ENCODE data around the gene TMEM221. TPM values are rescaled to one million over a fixed set of nuclear protein-coding genes. Genes with fewer than 3 reads are reported as not detected.

TMEM221 gene
- total and polyA plus RNA-seq, 8 donors: 1.6 to 2.6 (median 2.0) TPM; not detected in 2

DNA sequence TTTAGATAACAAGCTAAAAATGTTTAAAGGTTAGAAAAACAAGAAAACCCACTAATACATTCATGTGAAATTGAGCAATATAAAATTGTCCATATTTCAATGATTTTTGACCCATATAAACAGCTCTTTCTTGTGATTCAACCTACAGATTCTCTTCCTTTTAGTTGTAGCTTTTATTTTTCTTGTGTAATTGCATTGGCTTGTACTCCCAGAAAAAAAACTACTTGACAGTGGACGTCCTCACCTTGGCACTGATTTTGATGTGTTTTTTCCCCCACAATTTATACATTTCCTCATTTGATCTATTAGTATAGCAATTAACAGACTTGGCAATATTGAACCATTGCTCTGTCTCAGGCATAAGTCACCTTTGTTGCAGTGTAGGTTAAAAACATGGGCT is 59.2 kb downstream of the TMEM221 start:
- intact Hi-C loops (cut with DNase I): no loop called here
- no peak for DNase-seq

GRCh38 chr19:17385878-17386611 is 62.4 kb downstream of the TMEM221 start:
- ATAC-seq (peak; percentile 68), DNase-seq (peak in 3 of 4 donors; percentile 58 to 90 (median 66))
- H3K9me3 ChIP-seq: peaks cover 0 to 3% of the 10 kb centered on the region in 2 donors
- peaks cover 0 to 34% of the 10 kb centered on the region in 2 donors for H3K4me1 ChIP-seq
- no peaks in the 10 kb centered on the region for H3K36me3 ChIP-seq
- H3K27me3 ChIP-seq: peaks cover 0 to 16% of the 10 kb centered on the region in 2 donors
- H3K4me3 ChIP-seq: no peak overlapping the region
- TF ChIP-seq CTCF (IDR thresholded peaks at IDR 0.05): peak; percentile 81 to 93
- intact Hi-C loops (cut with DNase I): loop anchor here in 1 of 2 donors (2.0 kb wide), 1 partner anchor 39 kb away; no protein-coding TSS in a partner anchor
- no peak overlapping the region for H3K27ac ChIP-seq

More for the DNA sequence above, 59.2 kb downstream of the TMEM221 start:
- H3K9me3 ChIP-seq: peaks cover 0 to 3% of the 10 kb centered on the region in 2 donors
- peaks cover 0 to 39% of the 10 kb centered on the region in 2 donors for H3K27me3 ChIP-seq
- no peak for ATAC-seq
- no peak for TF ChIP-seq CTCF (IDR thresholded peaks at IDR 0.05)
- peaks cover 4 to 30% of the 10 kb centered on the region in 2 donors for H3K4me1 ChIP-seq
- no peaks in the 10 kb centered on the region for H3K36me3 ChIP-seq
- no peak overlapping the region for H3K4me3 ChIP-seq
- H3K27ac ChIP-seq: no peak overlapping the region

Other genes starting within 250 kb of the TMEM221 start
- 10 to 100 TPM; 23.1 to 25.6 TPM for gene USE1, start 233.3 kb downstream of the TMEM221 start, total RNA-seq
- gene USE1, start 233.3 kb downstream of the TMEM221 start, polyA plus RNA-seq (ENCODE audit: insufficient read length in 6 of 6): 10 to 100 TPM; 28.5 to 40.9 (median 33.5) TPM
- 10 to 100 TPM; 35.4 to 38.0 TPM for gene OCEL1, start 222.4 kb downstream of the TMEM221 start, total RNA-seq
- 10 to 100 TPM in 5 of 6 donors, 1 to 10 TPM in 1; 9.7 to 21.2 (median 11.9) TPM for gene OCEL1, start 222.4 kb downstream of the TMEM221 start, polyA plus RNA-seq (ENCODE audit: insufficient read length in 6 of 6)
- 10 to 100 TPM; 48.7 to 56.5 TPM for gene NR2F6, start 202.7 kb downstream of the TMEM221 start, total RNA-seq
- 10 to 100 TPM; 18.6 to 34.9 (median 29.6) TPM for gene NR2F6, start 202.7 kb downstream of the TMEM221 start, polyA plus RNA-seq (ENCODE audit: insufficient read length in 6 of 6)
- gene USHBP1, start 183.9 kb downstream of the TMEM221 start, total RNA-seq: 1 to 10 TPM; 4.8 to 9.2 TPM
- gene USHBP1, start 183.9 kb downstream of the TMEM221 start, polyA plus RNA-seq (ENCODE audit: insufficient read length in 6 of 6): 10 to 100 TPM in 5 of 6 donors, 1 to 10 TPM in 1; 9.2 to 13.3 (median 11.9) TPM
- 10 to 100 TPM; 73.1 to 75.5 TPM for gene BABAM1, start 181.2 kb downstream of the TMEM221 start, total RNA-seq
- gene BABAM1, start 181.2 kb downstream of the TMEM221 start, polyA plus RNA-seq (ENCODE audit: insufficient read length in 6 of 6): 100 to 1,000 TPM in 4 of 6 donors, 10 to 100 TPM in 2; 99.3 to 108 (median 102) TPM
- under 1 TPM; 0.45 to 0.55 TPM for gene ANKLE1, start 166.8 kb downstream of the TMEM221 start, total RNA-seq
- gene ANKLE1, start 166.8 kb downstream of the TMEM221 start, polyA plus RNA-seq (ENCODE audit: insufficient read length in 6 of 6): 1 to 10 TPM; 1.2 to 2.4 (median 1.8) TPM
- 10 to 100 TPM; 16.9 to 17.1 TPM for gene ABHD8, start 145.2 kb downstream of the TMEM221 start, total RNA-seq
- gene ABHD8, start 145.2 kb downstream of the TMEM221 start, polyA plus RNA-seq (ENCODE audit: insufficient read length in 6 of 6): 10 to 100 TPM in 4 of 6 donors, 1 to 10 TPM in 2; 6.8 to 11.7 (median 10.2) TPM
- gene MRPL34, start 142.8 kb downstream of the TMEM221 start, total RNA-seq: 10 to 100 TPM; 72.9 to 91.9 TPM
- 10 to 100 TPM; 32.2 to 41.9 (median 37.8) TPM for gene MRPL34, start 142.8 kb downstream of the TMEM221 start, polyA plus RNA-seq (ENCODE audit: insufficient read length in 6 of 6)
- 10 to 100 TPM; 30.5 to 44.1 TPM for gene DDA1, start 139.1 kb downstream of the TMEM221 start, total RNA-seq
- gene DDA1, start 139.1 kb downstream of the TMEM221 start, polyA plus RNA-seq (ENCODE audit: insufficient read length in 6 of 6): 10 to 100 TPM; 24.7 to 37.4 (median 33.0) TPM
- gene ANO8, start 113.8 kb downstream of the TMEM221 start, total RNA-seq: 10 to 100 TPM; 18.0 to 21.0 TPM
- 10 to 100 TPM in 4 of 6 donors, 1 to 10 TPM in 2; 9.8 to 14.0 (median 12.0) TPM for gene ANO8, start 113.8 kb downstream of the TMEM221 start, polyA plus RNA-seq (ENCODE audit: insufficient read length in 6 of 6)
- 10 to 100 TPM; 16.9 to 23.5 TPM for gene GTPBP3, start 111.1 kb downstream of the TMEM221 start, total RNA-seq
- gene GTPBP3, start 111.1 kb downstream of the TMEM221 start, polyA plus RNA-seq (ENCODE audit: insufficient read length in 6 of 6): 10 to 100 TPM; 18.1 to 29.0 (median 22.4) TPM
- 10 to 100 TPM; 21.9 to 59.5 TPM for gene PLVAP, start 71.3 kb downstream of the TMEM221 start, total RNA-seq
- 10 to 100 TPM; 14.0 to 23.2 (median 18.0) TPM for gene PLVAP, start 71.3 kb downstream of the TMEM221 start, polyA plus RNA-seq (ENCODE audit: insufficient read length in 6 of 6)
- gene CCDC194, start 54.5 kb downstream of the TMEM221 start, total RNA-seq: 1 to 10 TPM in 1 of 2 donors, under 1 TPM in 1; 0.61 to 1.4 TPM
- gene CCDC194, start 54.5 kb downstream of the TMEM221 start, polyA plus RNA-seq (ENCODE audit: insufficient read length in 6 of 6): under 1 TPM in 3 of 6 donors, not detected in 3; 0.17 to 0.27 (median 0.20) TPM
- gene BST2, start 43.0 kb downstream of the TMEM221 start, total RNA-seq: 100 to 1,000 TPM in 1 of 2 donors, 10 to 100 TPM in 1; 90.2 to 104 TPM
- gene BST2, start 43.0 kb downstream of the TMEM221 start, polyA plus RNA-seq (ENCODE audit: insufficient read length in 6 of 6): 10 to 100 TPM; 12.5 to 22.4 (median 18.1) TPM
- gene MVB12A, start 28.6 kb downstream of the TMEM221 start, total RNA-seq: 10 to 100 TPM; 41.7 to 47.7 TPM
- gene MVB12A, start 28.6 kb downstream of the TMEM221 start, polyA plus RNA-seq (ENCODE audit: insufficient read length in 6 of 6): 10 to 100 TPM; 44.3 to 59.5 (median 47.1) TPM
- gene NXNL1, start 12.3 kb upstream of the TMEM221 start, total RNA-seq: not detected
- under 1 TPM in 1 of 6 donors, not detected in 5; 0.28 TPM for gene NXNL1, start 12.3 kb upstream of the TMEM221 start, polyA plus RNA-seq (ENCODE audit: insufficient read length in 6 of 6)
- 10 to 100 TPM; 16.9 to 21.9 TPM for gene SLC27A1, start 21.9 kb upstream of the TMEM221 start, total RNA-seq
- 10 to 100 TPM; 21.0 to 28.1 (median 26.4) TPM for gene SLC27A1, start 21.9 kb upstream of the TMEM221 start, polyA plus RNA-seq (ENCODE audit: insufficient read length in 6 of 6)
- 10 to 100 TPM; 78.2 to 85.4 TPM for gene PGLS, start 63.0 kb upstream of the TMEM221 start, total RNA-seq
- gene PGLS, start 63.0 kb upstream of the TMEM221 start, polyA plus RNA-seq (ENCODE audit: insufficient read length in 6 of 6): 10 to 100 TPM; 58.0 to 86.5 (median 69.2) TPM
- 100 to 1,000 TPM; 107 to 170 TPM for gene COLGALT1, start 107.0 kb upstream of the TMEM221 start, total RNA-seq
- gene COLGALT1, start 107.0 kb upstream of the TMEM221 start, polyA plus RNA-seq (ENCODE audit: insufficient read length in 6 of 6): 10 to 100 TPM; 57.0 to 71.2 (median 62.4) TPM
- gene UNC13A, start 239.7 kb upstream of the TMEM221 start, total RNA-seq: under 1 TPM; 0.15 to 0.37 TPM
- under 1 TPM; 0.47 to 0.98 (median 0.64) TPM for gene UNC13A, start 239.7 kb upstream of the TMEM221 start, polyA plus RNA-seq (ENCODE audit: insufficient read length in 6 of 6)